ENCODE data around the gene ARL17A.
"Not testable (repeated sequence)": the region's sequence is repeated elsewhere in the genome, so short reads cannot be mapped to it uniquely, and the experiment has no call there.

ARL17A gene

DNA sequence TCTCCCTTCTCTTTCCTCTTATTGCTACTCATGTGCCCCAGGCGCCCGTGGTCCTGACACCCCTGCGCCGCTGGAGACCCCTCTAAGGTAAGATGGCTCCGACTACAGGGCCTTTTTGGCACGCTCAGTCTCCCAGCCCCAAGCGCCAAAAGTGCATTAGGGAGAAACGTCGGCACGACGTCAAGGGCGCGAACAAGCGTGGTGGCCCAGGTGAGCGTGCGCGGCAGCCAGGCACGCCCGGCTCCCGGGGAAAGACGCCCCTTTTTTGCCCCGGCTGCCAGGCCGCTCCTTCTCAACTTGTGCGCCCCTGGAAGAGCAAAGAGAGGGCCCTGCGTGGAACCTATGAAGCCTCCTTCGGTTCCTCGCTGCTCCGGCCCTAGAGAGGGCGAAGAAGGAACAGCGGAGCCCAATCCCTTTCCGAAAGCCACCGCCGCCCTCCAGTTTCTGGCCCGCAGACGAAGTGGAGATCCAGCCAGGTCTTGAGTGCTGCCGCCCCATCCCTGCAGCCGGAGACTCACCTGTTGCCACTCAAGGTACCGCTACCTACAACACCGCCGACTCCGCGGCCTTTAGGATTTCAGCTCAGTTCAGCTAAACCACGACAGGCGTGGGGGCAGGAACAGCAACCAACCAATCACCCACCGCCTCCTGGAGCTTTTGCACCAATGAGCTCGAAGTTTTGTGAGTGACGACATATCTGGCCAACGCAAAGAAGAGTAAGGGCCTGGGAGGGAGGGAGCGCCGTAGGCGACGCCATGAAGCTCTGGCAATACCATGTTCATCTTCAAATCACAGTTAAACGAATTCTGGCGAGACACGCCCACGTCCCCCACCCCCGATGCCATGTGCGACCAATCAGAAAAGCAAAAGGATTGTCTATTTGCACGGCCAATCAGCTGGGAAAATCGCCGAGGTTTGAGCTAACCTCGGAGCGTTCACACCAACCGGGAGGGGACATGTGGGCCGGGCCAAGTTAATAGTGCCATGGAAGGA is at the start of gene ARL17A:
ARL17A (minus strand) TSS at position 609 of the 993 bp plus-strand sequence. CDS start 3,369 bp downstream, outside the sequence.
- not testable (repeated sequence) for DNase-seq

DNA sequence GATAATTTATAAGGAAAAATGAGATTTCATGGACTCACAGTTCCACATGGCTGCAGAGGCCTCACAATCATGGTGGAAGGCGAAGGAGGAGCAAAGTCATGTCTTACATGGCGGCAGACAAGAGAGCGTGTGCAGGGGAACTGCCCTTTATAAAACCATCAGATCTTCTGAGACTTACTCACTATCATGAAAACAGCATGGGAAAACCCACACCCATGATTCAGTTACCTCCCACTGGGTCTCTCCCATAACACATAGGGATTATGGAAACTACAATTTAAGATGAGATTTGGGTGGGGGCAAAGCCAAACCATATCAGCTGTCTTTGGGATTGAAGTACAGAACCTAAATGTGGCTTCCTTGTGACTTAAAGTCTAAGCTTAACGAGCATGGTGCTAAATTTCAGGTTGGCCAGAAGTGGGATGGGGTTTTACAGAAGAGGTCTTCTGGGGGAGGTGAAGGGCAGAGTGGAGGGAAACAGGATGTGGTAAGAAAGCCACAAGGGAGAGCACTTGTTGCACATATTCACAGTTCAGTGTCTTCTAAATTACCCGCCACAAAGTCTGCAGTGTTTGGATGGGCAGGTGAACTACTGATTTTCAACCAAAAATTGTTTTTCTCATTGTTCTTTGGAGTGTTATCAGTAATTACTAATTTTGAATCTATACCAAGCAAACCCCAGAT is 49.4 kb upstream of the ARL17A start:
- not testable (repeated sequence) for DNase-seq

DNA sequence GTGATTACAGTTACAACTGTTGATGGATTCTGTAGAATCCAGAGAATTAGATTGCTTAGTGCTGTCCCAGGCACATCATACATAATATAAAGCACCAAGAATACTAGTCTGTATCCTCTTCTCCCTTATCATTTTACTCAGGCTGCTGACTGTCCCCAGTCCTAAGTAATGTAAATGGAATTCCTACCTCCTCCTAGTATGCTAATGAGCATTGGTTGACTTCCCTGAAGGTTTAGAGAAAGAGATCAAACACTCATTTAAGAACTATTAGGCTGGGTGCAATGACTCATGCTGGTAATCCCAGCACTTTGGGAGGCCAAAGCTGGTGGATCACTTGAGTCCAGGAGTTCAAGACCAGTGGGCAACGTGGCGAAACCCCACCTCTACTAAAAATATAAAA is 48.0 kb upstream of the ARL17A start:
- DNase-seq: not testable (repeated sequence)

DNA sequence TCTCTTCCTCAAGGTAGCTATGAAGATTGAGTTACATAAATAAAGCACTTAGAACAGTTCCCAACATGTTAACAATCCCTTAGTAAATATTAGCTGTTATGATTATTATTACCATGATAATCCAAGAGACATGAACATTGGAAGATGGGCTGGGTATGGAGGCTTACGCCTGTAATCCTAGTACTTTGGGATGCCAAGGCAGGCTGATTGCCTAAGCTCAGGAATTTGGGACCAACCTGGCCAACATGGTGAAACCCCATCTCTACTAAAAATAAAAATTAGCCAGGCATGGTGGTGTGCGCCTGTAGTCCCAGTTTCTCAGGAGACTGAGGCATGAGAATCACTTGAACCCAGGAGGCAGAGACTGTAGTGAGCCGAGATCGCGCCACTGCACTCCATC is 45.2 kb upstream of the ARL17A start:
- DNase-seq: not testable (repeated sequence)

DNA sequence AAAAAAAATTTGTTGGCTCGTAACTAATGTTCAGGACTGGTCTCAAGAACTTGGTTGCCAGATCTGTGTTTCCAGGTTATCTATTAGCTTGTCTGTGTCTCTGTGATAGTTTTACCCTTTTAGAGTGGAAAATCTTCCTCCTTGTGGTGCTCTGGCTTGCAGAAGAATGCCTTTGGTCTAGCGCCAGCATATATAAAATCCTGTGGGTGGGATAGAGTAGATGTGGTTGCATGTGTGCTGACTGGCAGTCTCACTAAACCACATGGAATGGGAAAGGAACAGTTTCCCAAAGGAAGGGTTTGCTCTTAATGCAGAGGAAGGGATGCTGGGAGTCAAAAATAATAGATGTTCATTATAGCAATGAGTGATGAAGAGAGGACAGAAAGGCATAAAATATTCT is 44.3 kb upstream of the ARL17A start:
- not testable (repeated sequence) for DNase-seq

DNA sequence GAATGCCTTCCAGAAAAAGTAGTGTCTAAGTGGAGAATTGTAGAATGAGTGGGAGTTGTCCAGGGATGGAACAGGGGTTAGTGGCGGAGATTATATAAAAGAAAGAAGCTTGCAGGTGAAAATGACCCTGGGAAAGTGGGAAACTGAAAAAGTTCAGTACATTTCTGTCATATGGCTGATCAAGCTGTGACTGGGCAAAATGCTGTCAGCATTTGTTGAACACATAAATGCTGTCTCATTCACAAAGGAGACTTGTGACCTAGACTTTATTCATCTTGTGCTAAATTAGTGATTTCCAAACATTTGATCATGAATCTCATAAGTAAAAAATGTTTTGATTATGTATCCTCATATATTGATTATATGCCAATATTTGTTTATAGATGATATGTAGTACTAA is 39.5 kb upstream of the ARL17A start:
- DNase-seq: not testable (repeated sequence)

DNA sequence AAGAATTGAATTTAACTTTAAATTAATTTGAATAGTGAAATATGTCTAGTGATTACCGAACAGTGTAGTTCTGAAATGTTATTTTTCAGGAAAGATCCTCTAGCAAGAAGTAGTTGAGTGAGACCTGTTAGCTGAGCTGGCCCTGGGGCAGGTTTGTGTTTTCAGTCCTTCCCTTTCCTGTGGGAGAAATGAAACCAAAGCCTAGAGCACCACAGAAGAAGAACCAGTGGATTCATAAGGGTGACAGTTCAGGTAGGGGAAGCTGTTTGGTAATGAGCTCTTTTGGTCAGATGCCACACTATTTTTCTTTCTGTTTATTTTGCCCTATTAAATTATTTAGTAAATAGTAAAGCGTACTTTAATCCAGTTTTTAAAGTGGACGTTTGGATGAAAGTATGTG is 37.6 kb upstream of the ARL17A start:
- not testable (repeated sequence) for DNase-seq

DNA sequence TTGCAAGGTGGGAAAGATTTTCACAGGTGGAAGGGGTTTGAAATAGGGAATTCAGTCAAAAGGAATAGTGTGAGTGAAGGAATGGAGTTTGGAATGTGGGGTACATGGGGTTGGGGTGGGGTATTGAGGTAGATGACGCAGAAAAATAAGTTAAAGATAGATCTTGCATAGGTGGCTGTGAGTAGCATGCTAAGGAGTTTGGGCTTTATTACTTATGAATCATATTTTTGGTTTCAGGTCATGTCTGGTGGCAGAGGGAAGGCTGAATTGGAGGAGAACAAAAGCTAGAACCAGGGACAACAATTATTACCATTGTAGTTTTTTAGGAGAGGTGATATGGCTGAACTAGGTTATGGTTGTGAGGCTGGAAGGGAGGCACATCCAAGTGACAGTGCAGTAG is 34.4 kb upstream of the ARL17A start:
- DNase-seq: not testable (repeated sequence)

DNA sequence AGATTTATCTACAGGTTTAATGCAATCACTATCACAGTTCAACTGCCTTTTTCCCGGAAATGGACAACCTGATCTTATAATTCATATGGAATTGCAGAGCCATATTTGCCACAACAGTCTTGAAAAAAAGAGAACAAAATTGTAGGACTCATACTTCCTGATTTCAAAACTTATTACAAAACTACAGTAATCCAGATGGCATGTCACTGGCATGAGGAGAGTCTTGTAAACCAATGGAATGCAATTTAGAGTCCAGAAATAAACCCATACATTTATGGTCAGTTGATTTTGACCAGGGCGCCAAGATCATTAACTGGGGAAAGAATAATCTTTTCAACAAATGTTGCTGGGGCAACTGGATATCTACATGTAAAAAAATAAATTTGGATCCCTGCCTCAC is 31.8 kb upstream of the ARL17A start:
- DNase-seq: not testable (repeated sequence)

DNA sequence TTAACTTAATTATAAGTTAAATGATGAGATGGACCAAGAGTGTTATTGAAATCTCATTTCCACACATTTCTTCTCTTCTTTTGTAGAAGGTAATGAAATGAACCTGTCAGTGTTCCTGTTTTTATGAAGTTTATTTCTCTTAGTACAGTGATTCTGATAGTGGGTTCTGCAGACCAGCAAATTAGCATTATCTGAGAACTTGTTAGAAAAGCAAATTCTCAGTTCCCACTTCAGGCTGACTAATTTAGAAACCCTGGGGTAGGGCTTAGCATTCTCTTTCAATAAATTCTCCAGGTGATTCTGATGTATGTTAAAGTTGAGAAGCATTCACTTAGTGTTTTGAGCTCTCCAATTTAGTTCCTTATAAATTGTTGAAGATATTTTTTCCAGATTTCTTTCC is 23.6 kb upstream of the ARL17A start:
- not testable (repeated sequence) for DNase-seq

DNA sequence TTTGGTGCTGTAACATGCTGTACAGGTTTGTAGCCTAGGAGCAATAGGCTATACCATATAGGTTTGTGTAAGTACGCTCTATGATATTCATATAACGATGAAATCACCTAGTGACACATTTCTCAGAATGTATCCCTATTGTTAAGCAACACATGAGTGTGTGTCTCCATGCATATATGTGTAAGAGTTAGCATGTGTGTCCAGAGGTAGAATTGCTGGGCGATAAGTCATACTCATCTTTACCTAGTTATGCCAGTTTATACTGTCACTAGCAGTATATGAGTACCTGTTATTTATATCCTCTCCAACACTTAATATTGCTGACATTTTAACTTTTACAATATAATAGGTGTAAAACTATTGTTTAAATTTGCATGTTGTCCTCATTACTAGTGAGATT is 21.3 kb upstream of the ARL17A start:
- not testable (repeated sequence) for DNase-seq

DNA sequence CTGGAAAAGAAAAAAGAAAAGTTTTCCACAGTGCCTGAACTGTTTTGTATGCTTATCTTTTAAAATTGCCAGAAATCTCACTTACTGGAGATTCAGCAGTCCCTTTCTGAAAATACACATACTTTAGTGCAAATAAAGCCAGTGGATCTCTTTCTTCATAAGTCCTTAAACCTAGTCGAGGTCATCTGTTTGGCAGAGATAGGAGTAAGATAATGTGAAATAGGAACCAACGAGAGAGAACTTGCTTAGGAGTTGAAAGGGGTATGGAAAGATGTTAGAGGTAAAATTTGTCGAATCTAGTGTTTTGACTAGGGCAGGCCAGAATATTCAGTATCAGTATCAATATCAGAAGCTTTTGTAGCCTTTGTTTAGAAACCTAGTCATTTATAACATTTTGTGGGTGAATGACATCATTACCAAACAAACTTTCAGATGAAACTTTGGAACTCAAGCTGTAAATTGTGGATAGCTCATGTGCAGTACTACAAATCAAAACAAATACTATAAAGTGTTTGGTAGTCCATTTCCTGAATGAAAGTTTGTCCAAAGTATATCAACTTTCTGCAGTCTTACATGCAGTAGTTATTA is 18.9 kb upstream of the ARL17A start:
- not testable (repeated sequence) for DNase-seq

DNA sequence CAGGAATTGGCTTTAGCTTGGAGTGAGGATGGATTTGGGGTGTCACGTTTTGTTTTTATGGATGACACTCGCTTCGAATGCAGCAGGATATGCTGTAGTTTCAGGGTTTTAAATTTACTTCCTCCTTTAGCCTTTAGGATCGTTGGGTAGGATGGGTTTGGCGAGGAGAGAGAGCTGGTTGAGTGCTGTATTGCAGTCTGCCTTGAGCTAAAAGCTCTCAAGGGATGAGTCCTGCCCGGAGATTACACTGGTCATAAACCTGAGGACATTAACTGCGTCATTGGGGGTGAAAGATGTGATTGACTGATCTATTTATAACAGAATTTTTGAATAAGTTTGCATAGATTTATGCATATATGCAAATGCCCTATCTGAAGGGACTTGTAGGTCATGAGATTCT is 11.8 kb upstream of the ARL17A start:
- not testable (repeated sequence) for DNase-seq

DNA sequence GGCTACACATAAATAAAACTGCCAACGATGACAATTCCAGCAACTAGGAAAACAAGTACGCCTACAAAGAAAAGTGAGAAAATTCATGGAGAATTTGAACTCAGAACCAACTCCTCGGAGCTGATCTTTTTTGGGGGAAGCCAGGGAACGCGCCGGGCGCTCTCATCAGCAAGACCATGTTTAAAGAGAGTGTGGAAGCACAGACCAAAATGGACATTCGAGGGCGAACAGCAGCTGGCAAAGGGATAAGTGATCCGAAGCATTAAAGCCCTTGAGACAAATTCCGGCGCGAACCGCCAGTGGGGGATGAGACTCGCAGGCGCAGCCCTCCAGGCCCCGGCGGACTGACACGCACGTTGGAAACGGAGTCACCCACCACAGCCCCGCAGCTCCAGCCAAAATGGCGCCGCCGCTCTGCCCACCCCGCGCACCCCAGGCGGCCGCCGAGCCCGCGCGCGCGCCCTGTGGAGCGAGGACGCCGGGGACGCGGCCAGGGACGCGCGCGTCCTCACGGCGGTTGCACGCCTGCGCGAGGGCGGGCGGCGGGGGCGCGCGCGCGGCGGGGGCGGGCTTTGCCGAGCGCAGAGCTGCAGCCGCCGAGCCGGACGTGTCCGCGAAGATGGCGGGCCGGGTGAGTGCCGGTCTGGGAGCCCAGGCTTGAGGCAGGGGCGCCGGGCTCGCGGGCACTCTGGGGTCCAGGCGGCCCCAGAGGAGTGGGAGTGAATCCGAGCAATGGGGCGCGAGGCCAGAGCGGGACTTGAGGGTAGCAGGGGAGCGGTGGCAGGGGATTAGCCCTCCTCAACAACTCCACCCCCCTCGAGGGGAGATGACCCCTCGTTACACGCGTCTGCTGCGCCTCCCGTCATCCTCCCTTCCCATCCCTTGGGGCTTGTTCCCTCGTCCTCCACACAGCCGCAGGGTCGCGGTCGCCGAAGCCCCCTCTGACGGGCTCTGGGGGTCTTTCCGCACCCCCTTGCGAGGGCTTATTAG is 11.0 kb upstream of the ARL17A start, which contains the start of gene NSF:
NSF (plus strand) TSS at position 513 of the 990 bp plus-strand sequence; CDS start at position 620, 107 bp downstream.
- not testable (repeated sequence) for DNase-seq

DNA sequence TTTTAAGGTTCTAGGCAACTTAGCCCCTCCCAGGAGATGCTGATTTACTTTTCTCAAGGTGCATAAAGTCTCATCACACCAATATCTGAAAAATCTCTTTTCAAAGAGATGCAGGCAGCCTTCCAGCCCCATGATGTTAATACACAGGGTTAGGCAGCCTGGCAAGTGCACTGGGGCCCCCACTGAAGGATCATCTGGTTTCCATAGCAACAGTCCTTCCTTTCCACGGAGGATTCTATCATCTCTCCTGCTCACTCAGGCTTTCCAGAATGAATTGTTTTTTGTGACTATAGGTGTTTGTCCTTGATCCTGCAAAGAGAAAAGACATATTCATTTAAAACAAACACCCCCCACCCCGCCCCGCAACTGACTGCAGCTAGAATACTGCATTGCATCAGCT is 6.0 kb upstream of the ARL17A start:
- DNase-seq: not testable (repeated sequence)

DNA sequence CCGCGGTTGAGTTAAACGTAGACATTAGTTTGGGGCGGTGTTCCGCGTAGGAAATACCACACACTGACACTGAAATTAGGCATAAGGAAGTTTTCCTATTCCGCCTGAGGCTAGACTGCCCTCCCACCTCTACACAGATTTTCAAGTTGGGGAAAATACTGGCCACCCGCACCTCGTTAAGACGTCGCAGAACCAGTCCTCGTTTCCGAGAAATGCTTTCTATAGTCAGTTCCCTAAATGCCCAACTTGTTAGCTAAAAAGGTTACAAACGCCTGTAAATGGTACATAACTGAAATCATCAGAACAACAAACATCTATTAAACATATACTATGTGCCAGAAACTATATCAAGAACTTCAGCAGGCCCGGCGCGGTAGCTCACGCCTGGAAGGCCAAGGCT is 591 bp upstream of the ARL17A start:
- DNase-seq: not testable (repeated sequence)

DNA sequence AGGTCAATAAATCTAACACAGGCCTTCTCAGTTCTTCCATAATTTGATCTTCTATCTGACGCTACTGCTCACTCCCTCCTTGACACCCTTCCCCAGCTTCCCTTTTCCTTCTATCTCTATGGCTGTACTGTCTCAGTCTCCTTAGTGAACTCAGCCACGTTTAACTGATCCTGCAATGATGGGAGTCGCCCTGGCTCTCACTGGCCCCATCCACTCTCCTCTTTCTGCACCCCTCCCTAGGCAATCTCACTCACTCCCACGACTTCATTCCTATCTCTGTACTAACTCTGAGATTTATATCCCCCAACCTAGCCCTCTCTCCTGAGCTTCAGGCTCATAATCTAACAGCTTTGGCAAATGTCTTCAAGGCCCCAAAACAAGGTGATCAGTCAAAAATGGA is 7.7 kb downstream of the ARL17A start:
- not testable (repeated sequence) for DNase-seq

DNA sequence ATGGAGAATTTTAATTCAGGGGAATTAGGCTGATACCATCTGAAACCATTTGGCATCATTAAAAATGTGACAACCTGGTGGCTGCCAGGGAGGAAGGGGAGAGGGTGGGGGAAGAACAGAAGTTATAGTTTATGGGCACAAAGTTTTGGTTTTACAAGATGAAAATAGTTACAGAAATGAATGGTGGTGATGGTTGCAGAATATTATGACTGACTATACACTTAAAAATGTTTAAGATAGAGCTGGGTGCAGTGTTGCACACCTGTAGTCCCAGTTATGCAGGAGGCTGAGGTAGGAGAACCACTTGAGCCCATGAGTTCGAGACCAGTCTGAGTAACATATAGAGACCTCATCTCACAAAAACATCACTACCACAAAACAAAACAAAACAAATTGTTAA is 12.5 kb downstream of the ARL17A start:
- not testable (repeated sequence) for DNase-seq

DNA sequence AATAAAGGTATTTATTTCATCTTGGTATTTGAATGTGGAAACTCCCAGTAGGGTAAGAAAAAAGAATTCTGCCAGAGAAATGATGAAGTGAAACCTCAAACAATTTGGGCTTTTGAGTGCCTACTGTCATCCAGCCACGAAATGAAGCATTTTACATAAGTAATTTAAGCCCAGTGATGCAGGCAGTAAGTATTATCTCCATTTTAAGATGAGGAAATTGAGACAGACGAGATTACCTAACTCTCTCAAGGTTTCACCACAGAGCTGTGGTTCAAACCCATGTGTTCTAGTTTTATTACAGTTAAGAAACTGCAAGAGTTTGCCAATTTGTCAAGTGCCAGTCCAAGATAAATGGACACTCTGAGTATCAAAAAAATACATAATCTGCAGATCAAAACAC is 13.2 kb downstream of the ARL17A start:
- not testable (repeated sequence) for DNase-seq

DNA sequence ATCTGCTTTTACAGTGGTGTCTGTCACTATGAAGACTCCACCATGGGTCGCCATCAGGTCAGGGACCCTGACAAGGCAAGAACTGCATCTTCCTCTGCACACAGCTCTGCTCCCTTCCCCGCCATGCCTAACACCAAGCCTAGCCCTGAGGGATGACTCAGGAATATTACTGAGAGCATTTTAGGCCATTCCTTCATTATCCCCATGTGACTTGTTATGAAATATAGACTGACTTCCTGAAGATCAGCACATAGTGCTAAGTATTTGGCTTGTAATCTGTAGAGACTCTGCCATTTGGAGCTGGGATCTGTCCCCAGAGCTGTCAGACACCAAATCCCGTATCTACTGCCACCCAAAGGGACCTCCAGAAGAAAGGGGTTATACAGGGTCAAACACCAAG is 19.4 kb downstream of the ARL17A start:
- DNase-seq: not testable (repeated sequence)

DNA sequence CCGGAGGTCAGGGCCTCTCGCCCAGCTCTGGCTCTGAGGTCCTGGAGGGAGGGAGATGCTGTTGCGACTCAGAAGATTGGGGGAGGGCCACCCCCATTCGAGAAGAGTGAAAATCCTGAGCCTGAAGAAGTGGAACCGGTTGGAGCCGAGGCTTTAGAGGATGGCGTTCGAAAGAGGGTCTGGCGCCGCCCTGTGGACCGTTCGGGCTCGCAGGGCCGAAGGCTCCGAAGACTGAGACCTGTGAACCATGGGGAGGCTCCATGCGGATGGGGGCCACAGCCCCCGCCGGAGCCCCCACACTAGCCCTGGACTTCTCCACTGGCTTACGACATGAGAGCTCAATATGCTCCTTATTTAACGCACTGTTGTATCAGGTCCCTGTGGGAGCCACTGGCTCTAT is 20.3 kb downstream of the ARL17A start:
- not testable (repeated sequence) for DNase-seq

DNA sequence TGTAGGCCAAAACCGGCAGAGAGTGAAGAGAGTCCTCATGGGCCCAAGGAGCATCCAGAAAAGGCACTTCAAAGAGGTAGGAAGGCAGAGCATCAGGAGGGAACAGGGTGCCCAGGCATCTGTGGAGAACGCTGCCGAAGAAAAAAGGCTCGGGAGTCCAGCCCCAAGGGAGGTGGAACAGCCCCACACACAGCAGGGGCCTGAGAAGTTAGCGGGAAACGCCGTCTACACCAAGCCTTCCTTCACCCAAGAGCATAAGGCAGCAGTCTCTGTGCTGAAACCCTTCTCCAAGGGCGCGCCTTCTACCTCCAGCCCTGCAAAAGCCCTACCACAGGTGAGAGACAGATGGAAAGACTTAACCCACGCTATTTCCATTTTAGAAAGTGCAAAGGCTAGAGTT is 30.9 kb downstream of the ARL17A start:
- DNase-seq: not testable (repeated sequence)
